Head of caudate nucleus (tissue), 42 donors: ENCODE results near the gene ZNF678.
"Not testable (repeated sequence)": the region's sequence is repeated elsewhere in the genome, so short reads cannot be mapped to it uniquely, and the experiment has no call there.

Experiments used
- DNase-seq, 42 donors: peaks; one replicate each; pipeline versions ENCODE4 v3.0.0 to v3.0.0-alpha.2; 2020 to 2021; ENCODE audit warnings: mixed read lengths in 7 of 42
- intact Hi-C: fragments of 100-400 bp; cut with DNase I; formaldehyde crosslinking; loops from one replicate; pipeline ENCODE4 v1.15.0; 2022

Gene ZNF678

DNA sequence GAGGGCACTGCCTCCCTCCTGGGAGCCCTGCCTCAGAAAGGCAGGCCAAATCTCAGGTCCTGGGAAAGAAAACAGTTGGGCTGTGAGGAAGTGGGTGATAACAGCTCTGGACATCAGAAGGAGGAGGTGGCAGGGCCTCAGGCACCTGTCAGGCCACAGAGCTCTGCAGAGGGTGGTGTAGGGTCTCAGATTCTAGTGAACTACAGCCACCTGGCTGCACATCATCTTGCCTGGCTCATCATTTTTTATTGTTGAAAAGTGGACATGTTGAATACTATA, 15.3 kb upstream of the ZNF678 start:
- DNase-seq = no peak
- intact Hi-C loops = no loop called here

DNA sequence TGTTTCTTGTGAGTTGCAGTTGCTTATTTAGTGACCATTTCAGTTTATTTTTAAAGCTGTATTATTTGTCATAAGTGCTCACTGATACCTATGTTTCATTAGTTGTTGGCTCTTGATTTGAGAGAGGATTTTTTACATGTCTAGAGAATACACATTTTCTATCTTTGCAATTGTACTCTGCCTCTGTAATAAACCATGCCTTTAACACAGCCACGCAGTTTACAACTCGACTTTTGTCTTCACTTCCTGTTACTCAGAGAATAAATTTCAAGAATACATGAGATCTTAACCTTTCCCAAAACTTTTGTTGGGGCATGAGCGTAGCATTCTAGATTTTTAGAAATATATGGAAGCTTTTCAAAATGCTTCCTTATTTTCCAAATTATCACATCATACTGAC, 14.9 kb upstream of the ZNF678 start:
- no peak for DNase-seq
- intact Hi-C loops = no loop called here

DNA sequence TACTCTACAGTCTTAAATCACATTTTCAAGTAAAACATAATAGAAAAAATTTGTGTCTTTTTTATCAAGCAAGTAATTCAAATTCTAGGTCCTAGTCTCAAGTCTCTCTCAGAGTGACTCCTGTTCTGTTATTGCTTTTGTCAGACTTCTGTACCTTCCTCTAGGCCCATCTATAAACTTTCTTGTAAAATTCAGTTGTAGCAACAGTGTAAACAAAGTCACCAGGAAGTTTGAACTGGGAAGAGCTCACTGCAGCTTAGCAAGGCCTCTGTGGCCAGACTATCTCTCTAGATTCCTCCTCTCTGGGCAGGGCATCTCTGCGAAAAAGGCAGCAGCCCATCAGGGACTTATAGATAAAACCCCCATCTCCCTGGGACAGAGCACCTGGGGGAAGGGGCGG, 13.5 kb upstream of the ZNF678 start:
- intact Hi-C loops = no loop called here
- no peak for DNase-seq

DNA sequence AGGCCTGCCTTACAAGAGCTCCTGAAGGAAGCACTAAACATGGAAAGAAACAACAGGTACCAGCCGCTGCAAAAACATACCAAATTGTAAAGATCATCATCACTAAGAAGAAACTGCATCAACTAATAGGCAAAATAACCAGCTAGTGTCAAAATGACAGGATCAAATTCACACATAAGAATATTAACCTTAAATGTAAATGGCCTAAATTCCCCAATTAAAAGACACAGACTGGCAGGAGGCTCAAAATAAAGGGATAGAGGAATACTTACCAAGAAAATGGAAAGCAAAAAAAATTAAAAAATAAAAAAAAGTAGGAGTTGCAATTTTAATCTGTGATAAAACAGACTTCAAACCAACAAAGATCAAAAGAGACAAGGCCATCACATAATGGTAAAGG, 11.5 kb upstream of the ZNF678 start:
- intact Hi-C loops = not testable (repeated sequence)

DNA sequence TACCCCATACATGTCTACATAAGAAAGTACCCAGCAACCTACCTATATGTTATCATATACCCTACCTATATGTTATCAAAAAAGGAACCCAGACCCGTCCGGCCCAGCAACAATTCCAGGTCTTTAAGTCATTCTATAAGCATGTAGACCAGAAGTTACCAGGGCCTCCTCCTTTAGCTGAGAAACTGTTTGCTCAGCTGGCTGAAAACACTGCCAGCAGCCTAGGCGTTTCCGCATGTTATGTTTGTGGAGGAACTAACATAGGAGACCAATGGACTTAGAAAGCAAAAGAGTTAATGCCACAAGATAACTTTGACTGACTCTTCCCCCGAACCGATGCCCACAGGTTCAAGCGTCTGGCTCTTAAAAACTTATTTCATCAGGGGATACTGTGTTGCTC, 7.1 kb upstream of the ZNF678 start:
- DNase-seq = no peak
- intact Hi-C loops = no loop called here

More for the DNA sequence above, 11.5 kb upstream of the ZNF678 start:
- DNase-seq = not testable (repeated sequence)

DNA sequence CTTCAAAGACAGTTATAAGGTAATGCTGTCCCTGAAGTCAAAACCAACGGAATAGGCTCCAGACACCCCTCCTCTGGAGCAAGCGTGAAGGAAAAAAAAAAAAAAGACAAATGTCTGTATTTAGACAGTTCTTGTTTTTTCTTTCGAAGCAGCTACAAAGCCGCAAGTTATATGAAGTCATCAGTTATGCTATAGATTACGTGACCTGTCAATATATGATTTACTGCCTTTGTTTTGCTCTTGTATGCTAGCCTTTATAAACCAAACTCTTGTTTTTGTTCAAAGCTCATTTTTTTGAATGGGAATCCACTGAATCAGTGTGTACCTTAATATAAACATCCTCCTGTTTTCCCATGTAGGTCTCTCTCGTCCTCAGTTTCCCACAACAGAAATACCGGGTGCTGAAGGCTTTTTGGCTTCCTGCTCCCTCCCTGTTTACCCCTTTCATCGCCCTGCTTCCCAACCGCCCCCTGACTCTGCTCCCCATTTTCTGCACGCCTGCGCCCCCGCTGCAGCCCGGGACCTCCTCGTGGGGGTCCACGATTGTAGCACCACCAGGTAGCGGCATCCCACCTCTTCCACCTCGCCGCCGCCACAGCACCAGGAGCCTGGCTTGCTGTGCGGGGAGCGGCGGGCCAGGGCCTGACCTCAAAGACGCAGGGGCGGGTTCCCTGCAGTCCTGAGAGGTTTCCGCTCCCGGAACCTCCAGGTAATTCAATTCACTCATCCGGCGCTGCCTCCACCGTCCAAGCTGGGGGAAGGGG, 5.2 kb upstream of the ZNF678 start:
- DNase-seq = no peak
- intact Hi-C loops = no loop called here

DNA sequence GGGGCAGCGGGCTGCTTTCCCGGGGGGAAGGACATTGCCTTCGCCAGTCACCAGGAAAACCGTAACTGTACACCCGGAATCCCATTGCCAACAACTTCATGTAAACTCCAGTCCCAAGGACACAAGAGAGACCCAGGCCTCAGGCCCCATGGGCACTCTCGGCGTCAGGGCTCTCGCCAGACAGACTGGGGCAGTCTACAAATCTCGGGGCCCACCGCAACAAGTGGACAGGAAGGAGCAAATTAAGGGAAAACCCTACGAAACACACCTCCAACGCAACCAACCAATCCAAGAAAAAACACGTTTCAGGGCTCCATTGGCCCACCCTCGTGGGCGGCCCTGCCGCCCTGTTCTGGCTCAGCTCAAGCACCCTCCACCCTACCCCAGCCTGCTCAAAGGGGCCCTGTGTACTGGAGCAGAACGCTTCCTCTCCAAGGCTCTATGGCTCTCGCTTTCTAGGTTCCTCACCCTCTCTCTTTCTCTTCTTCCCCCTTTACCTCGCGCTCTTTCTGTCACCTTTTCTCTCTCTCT, 4.6 kb upstream of the ZNF678 start:
- intact Hi-C loops = no loop called here
- no peak for DNase-seq

DNA sequence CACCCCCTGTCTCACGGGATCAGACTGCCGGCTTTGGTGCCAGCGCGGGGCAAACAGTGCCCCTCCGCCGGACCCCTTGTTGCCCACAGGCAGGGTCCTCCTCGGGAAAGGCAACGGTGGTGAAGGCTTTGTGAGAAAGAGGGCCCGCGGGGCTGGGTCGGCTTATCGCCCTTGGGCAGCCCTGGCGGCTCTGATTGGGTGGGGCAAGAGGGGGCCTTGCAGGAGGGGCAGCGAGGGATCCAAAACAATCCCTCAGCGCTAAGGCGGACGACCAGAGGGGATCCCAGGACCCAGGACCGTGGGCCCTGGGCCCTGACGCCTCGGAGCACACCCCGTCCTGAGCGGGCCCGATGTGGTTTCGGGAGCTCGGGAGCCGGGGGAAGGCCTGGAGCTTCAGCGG, 3.9 kb upstream of the ZNF678 start:
- intact Hi-C loops = no loop called here
- DNase-seq = no peak

DNA sequence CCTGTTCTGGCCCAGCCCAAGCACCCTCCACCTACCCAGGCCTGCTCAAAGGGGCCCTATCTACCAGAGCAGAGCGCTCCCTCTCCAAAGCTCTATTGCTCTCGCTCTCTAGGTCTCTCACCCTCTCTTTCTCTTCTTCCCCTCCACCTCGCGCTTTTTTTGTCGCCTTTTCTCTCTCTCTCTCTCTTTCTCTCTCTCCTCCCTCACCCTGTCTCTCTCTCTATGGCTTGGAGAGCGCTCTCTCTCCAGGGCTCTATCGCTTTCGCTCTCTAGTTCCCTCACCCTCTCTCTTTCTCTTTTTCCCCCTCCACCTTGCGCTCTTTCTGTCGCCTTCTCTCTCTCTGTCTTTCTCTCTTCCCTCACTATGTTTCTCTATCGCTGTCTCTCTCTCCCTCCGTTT, 3.4 kb upstream of the ZNF678 start:
- DNase-seq = no peak
- intact Hi-C loops = no loop called here

DNA sequence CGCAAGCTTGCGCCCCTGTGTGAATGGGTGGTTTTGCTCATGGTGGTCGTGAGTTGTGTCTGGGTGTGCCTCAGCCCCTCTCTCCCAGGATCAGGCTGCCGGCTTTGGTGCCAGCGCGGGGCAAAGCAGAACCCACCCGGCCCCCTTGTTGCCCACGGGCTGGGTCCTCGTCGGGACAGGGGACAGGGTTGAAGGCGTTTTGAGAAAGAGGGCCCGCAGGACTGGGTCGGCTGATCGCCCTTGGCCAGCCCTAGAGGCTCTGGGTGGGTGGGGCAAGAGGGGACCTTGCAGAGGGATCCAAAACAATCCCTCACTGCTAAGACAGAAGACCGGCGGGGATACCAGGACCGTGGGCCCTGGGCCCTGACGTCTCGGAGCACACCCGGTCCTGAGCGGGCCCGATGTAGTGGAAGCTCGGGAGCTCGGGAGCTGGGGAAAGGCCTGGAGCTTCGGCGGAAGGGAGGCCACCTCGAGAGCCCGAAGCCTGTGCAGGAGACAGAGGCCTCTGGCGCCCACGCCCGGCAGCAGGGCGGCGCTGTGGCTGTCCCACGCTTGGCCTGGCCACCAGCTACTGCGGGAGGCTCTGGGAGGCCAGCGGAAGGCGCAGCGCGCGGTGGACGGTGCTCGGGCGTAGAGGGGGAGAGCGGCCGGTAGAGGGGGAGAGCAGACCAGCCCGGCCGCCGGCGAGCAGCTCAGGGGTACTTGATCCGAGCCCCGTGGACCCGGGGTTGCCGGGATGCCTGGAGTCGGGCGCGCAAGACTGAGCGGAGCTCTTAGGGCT, 2.8 kb upstream of the ZNF678 start:
- DNase-seq = peak in 2 of 42 donors; percentile 10 to 40
- intact Hi-C loops = no loop called here

DNA sequence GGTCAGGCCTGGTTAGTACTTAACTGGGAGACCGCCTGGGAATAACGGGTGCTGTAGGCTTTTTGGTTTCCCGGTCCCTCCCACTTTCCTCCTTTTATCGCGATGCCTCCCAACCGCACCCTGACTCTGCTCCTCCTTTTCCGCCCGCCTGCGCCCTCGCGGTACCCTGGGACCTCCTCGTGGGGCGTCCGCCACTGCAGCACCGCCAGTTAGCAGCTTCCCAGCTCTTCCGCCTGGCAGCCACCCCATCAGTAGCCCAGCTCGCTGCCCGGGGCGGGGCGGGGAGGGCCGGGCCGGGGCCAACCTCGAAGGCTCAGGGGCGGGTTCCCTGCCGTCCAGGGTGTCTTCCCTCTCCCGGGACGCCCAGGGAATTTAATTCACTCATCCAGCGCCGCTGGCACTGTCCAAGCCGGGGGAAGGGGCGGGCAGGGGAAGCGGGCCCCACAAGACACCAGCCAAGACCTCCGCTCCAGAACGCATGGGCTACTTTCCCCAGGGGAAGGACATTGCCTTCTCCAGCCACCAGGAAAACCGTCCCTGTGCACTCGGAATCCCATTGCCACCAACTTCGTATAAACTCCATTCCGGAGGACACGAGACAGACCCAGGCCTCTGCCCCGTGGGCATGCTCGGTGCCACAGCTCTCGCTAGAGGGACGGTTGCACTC, 2.0 kb upstream of the ZNF678 start:
- intact Hi-C loops = no loop called here
- DNase-seq = no peak

DNA sequence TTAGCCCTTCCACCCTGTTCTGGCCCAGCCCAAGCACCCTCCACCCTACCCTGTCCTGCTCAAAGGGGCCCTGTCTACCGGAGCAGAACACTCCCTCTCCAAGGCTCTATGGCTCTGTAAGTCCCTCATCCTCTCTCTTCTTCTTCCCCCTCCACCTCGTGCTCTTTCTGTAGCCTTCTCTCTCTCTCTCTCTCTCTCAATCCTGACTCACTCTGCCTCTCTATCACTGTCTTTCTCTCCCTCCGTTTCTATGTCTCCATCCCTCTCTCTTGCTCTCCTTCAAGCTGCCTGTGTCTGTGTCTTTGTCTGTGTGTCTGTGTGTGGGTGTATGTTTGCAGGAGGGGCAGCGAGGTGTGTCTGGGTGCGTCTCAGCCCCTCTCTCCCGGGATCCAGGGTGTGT, 1.3 kb upstream of the ZNF678 start:
- intact Hi-C loops = no loop called here
- no peak for DNase-seq

DNA sequence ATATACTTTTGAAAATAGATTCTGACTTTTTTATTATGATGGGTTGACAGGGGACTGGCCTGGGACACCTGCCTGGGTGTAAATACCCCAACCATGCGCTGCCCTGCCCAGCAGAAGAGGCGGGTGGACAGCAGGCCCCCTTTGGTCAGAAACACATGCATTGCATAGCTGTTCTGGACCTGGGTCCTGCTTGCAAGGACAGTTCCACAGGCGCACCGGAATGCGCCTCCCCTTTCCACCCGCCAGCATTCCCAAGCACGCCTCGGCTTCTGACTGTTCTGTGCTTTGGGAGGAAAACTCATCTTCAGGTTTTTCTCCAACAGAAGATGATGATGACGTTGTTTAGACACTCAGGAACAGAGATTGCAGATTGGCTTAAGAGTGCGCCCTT, 428 bp upstream of the ZNF678 start:
- intact Hi-C loops = no loop called here
- peak in 2 of 42 donors; percentile 21 to 28 for DNase-seq

DNA sequence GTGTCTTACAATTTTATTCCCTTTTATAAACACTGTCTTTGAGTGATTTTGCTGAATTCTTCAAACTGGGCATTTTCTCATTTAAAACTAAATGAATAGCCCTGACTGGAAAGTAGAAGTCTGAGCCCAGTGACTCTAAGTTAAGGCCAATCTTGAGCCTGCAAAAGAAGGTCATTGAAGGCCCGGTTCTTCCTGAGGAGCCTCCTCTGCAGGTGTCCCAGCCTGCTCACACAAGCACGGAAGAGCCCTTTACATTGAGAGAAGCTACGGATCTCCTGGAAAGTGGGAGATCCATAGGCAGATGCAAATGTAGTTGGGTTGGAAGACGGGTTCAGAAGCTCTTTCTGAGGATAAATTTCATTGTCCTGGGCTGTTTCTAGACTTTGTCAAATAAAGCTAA, 3.9 kb downstream of the ZNF678 start:
- no peak for DNase-seq
- intact Hi-C loops = no loop called here

DNA sequence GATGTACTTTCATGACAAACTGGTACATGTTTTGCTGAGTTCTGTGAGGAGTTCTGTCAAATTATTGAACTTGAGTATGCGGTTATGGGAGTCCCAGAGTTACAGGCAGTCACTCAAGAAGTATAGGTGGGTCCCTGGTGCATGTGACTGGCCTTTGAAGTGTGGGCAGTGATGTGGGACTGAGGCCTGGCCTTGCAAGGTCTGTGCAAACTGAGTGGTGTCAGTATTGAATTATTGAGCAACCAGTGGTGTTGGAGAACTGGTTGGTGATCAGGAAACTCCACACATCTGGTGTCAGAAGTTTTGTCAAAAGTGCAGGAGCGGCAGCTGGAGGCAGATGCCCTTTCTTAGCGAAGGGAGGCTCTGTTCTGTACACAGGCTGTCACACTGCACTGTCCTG, 5.2 kb downstream of the ZNF678 start:
- intact Hi-C loops = no loop called here
- no peak for DNase-seq

DNA sequence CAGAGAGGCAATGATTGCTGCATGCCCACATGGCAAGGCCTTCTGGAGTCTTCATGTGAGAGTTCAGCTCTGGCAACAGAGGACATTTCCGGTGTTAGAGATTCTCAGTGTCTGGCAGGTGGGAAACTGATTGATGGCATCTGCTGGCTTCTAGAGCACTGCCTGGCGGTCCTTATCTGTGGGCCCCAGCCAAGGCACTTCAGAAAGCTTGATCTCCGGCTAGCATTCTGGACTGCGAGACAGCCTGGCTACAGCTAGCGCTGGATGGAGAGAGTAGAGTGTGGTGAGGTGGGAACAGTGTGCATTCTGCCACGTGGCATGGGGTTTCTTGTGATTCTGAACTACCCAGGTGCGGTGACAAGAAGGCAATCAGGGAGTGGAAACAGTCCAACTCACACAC, 9.4 kb downstream of the ZNF678 start:
- DNase-seq = no peak
- intact Hi-C loops = no loop called here

DNA sequence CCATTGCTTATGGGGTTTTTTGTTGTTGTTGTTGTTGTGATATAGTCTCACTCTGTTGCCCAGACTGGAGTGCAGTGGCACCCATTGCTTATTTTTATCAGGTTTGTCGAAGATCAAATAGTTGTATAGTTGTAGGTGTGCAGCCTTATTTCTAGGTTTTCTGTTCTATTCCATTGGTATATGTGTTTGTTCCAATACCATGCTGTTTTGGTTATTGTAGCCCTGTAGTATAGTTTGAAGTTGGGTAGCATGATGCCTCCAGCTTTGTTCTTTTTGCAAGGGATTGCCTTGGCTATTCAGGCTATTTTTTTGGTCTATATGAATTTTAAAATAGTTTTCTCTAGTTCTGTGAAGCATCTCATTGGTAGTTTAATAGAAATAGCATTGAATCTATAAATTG, 11.6 kb downstream of the ZNF678 start:
- intact Hi-C loops = no loop called here
- DNase-seq = no peak

DNA sequence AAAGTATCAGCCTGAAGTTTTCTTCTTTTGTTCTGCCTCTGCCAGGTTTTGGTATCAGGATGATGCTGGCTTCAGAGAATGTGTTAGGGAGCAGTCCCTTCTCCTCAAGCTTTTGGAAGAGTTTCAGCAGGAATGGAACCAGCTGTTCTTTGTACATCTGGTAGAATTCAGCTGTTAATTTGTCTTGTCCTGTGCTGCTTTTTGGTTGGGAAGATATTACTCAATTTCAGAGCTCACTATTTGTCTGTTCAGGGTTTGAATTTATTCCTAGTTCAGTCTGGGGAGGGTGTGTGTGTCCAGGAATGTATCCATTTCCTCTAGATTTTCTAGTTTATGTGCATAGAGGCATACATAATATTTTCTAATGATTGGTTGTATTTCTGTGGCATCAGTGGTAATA, 12.8 kb downstream of the ZNF678 start:
- DNase-seq = no peak
- intact Hi-C loops = no loop called here

DNA sequence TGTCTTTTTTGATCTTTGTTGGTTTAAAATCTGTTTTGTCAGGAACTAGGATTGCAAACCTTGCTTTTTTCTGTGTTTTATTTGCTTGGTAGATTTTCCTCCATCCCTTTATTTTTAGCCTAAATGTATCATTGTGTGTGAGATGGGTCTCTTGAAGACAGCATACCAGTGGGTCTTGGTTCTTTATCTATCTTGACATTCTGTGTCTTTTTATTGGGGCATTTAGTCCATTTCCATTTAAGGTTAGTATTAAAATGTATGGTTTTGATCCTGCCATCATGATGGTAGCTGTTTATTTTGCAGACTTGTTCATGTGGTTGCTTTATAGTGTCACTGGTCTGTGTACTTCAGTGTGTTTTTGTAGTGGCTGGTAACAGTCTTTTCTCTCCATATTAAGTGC, 14.1 kb downstream of the ZNF678 start:
- intact Hi-C loops = no loop called here
- DNase-seq = no peak

DNA sequence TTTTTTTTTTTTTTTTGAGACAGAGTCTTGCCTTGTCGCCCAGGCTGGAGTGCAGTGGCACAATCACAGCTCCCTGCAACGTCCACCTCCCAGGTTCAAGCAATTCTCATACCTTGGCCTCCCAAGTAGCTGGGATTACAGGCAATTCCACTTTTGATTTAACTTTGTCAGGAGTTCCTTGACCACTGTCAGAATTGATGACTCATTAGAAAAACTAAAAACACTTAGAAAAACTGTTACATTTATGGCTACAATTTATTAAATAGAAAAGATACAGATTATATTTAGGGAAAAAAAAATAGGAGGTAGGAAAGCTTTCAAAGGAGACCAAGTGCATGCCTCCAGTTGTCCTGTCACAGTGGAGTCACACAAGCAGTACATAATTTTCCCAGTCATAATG, 20.0 kb downstream of the ZNF678 start:
- intact Hi-C loops = no loop called here

More for the DNA sequence above, 20.0 kb downstream of the ZNF678 start:
- no peak for DNase-seq
